Adrenal gland (tissue), 5 donors: Measurements from ENCODE around the gene RSU1.

ENCODE experiments used
- POLR2A ChIP-seq, 2 donors: fragments of 450-650 bp; IDR thresholded peaks; one replicate each; pipeline ENCODE4 v1.6.1; 2017; ENCODE audit warnings: antibody characterized with exemption in 2 of 2, mild to moderate bottlenecking in 2 of 2, moderate library complexity in 1 of 2
- TF ChIP-seq, protein P1 (sequence below), 6 experiments: fragments of 450-650 bp in 4 of 6; fragments of 200-600 bp in 2 of 6; sonication (generic) in 1 of 6; IDR thresholded peaks; 1 replicate in 5 of 6; 2 replicates in 1 of 6; pipeline versions ENCODE4 v1.5.1 to v1.8.0; 2016 to 2021; ENCODE audit warnings: antibody characterized with exemption in 6 of 6, mild to moderate bottlenecking in 2 of 6, moderate library complexity in 1 of 6
- donor health status: DM: no; HTN: no; CAD: no.

DNA sequence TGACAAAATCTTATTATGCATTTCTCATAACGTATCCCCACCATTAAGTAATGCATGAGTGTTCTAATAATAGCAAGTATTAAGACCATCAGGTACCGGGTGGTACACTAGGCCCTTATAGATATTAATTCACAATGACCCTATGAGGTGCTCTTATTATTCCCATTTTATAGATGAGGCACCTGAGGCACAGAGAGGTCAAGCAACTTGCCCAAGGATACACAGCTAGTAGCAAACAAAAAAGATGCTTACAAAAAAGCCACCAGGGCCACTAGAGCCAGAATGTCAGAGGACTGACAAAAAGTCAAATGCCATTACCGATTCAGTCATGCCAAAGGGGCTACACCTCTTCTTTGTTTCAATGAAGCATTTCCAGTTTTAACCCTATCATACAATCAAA is 5.9 kb downstream of the RSU1 start:
- TF ChIP-seq, protein P1, sequence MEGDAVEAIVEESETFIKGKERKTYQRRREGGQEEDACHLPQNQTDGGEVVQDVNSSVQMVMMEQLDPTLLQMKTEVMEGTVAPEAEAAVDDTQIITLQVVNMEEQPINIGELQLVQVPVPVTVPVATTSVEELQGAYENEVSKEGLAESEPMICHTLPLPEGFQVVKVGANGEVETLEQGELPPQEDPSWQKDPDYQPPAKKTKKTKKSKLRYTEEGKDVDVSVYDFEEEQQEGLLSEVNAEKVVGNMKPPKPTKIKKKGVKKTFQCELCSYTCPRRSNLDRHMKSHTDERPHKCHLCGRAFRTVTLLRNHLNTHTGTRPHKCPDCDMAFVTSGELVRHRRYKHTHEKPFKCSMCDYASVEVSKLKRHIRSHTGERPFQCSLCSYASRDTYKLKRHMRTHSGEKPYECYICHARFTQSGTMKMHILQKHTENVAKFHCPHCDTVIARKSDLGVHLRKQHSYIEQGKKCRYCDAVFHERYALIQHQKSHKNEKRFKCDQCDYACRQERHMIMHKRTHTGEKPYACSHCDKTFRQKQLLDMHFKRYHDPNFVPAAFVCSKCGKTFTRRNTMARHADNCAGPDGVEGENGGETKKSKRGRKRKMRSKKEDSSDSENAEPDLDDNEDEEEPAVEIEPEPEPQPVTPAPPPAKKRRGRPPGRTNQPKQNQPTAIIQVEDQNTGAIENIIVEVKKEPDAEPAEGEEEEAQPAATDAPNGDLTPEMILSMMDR (IDR thresholded peaks at IDR 0.05) = no peak
- no peak for TF ChIP-seq POLR2A (IDR thresholded peaks at IDR 0.05)
